ENCODE measurements around the gene NDUFA7. TPM values are rescaled to one million over a fixed set of nuclear protein-coding genes. Genes with fewer than 3 reads are reported as not detected.
"Not testable (repeated sequence)": the region's sequence is repeated elsewhere in the genome, so short reads cannot be mapped to it uniquely, and the experiment has no call there.

The NDUFA7 gene
- polyA plus RNA-seq, 1 donor from 2014 or later, result 37.3 TPM

- H3K9me2 ChIP-seq (ENCODE audit: insufficient read depth, low read length), result no peaks in the 10 kb centered on the region
- no peaks in the 10 kb centered on the region for H3F3A ChIP-seq (ENCODE audit: insufficient read depth, low read length, poor library complexity, severe bottlenecking)
- H3K4me2 ChIP-seq (ENCODE audit: low read length), result no peak overlapping the region
- no peaks in the 10 kb centered on the region for H4K20me1 ChIP-seq (ENCODE audit: insufficient read depth)
- no peaks in the 10 kb centered on the region for H3K79me2 ChIP-seq (replicated peaks; ENCODE audit: insufficient read depth, low read length)
- H3K9ac ChIP-seq (ENCODE audit: low read length), result no peak overlapping the region
- H3K36me3 ChIP-seq (ENCODE audit: insufficient read depth, low read length), result no peaks in the 10 kb centered on the region
- H3K27me3 ChIP-seq (ENCODE audit: insufficient read depth, low read depth, low read length), result no peaks in the 10 kb centered on the region
- TF ChIP-seq REST (IDR thresholded peaks at IDR 0.05; ENCODE audit: borderline replicate concordance) (no peak), SMC3 (conservative IDR thresholded peaks at IDR 0.05; ENCODE audit: poor library complexity) (no peak), TAF1 (IDR thresholded peaks at IDR 0.05; ENCODE audit: low read depth) (no peak), RAD21 (conservative IDR thresholded peaks at IDR 0.05) (no peak), EZH2 (IDR thresholded peaks at IDR 0.05; ENCODE audit: borderline replicate concordance, insufficient read depth, low read length, poor library complexity, severe bottlenecking) (no peak), POLR2AphosphoS5 (IDR thresholded peaks at IDR 0.05) (no peak), EP300 (conservative IDR thresholded peaks at IDR 0.05; ENCODE audit: poor library complexity, severe bottlenecking) (no peak), CTCF (IDR thresholded peaks at IDR 0.05; ENCODE audit: poor library complexity, severe bottlenecking) (no peak), MXI1 (conservative IDR thresholded peaks at IDR 0.05; ENCODE audit: poor library complexity, severe bottlenecking) (no peak)
- H3K27ac ChIP-seq (ENCODE audit: low read length), result no peak overlapping the region
- no peaks in the 10 kb centered on the region for H3K9me3 ChIP-seq (ENCODE audit: low read length)
- no peak overlapping the region for H3K4me3 ChIP-seq (ENCODE audit: low read length)
- H2AFZ ChIP-seq (ENCODE audit: low read depth, low read length), result no peak overlapping the region
Measured at GRCh38 chr19:8265872-8266271, 55.3 kb downstream of the NDUFA7 start.

- not testable (repeated sequence) for H3K27ac ChIP-seq (ENCODE audit: low read length); H3K4me3 ChIP-seq (ENCODE audit: low read length); H2AFZ ChIP-seq (ENCODE audit: low read depth, low read length); H4K20me1 ChIP-seq (ENCODE audit: insufficient read depth); H3K9me3 ChIP-seq (ENCODE audit: low read length); H3K9ac ChIP-seq (ENCODE audit: low read length); H3F3A ChIP-seq (ENCODE audit: insufficient read depth, low read length, poor library complexity, severe bottlenecking); H3K9me2 ChIP-seq (ENCODE audit: insufficient read depth, low read length); H3K27me3 ChIP-seq (ENCODE audit: insufficient read depth, low read depth, low read length); H3K4me2 ChIP-seq (ENCODE audit: low read length); H3K79me2 ChIP-seq (replicated peaks; ENCODE audit: insufficient read depth, low read length); H3K36me3 ChIP-seq (ENCODE audit: insufficient read depth, low read length)
Measured at GRCh38 chr19:8264248-8264647, 56.9 kb downstream of the NDUFA7 start.

- H3K9me2 ChIP-seq (ENCODE audit: insufficient read depth, low read length), result no peaks in the 10 kb centered on the region
- no peak overlapping the region for H2AFZ ChIP-seq (ENCODE audit: low read depth, low read length)
- no peaks in the 10 kb centered on the region for H3K36me3 ChIP-seq (ENCODE audit: insufficient read depth, low read length)
- no peak overlapping the region for H3K4me2 ChIP-seq (ENCODE audit: low read length)
- H3K27me3 ChIP-seq (ENCODE audit: insufficient read depth, low read depth, low read length), result no peaks in the 10 kb centered on the region
- H3K9ac ChIP-seq (ENCODE audit: low read length), result no peak overlapping the region
- no peaks in the 10 kb centered on the region for H3K79me2 ChIP-seq (replicated peaks; ENCODE audit: insufficient read depth, low read length)
- H3F3A ChIP-seq (ENCODE audit: insufficient read depth, low read length, poor library complexity, severe bottlenecking), result no peaks in the 10 kb centered on the region
- no peaks in the 10 kb centered on the region for H4K20me1 ChIP-seq (ENCODE audit: insufficient read depth)
- no peak overlapping the region for H3K4me3 ChIP-seq (ENCODE audit: low read length)
- no peaks in the 10 kb centered on the region for H3K9me3 ChIP-seq (ENCODE audit: low read length)
- H3K27ac ChIP-seq (ENCODE audit: low read length), result no peak overlapping the region
- no peak for TF ChIP-seq MXI1 (conservative IDR thresholded peaks at IDR 0.05; ENCODE audit: poor library complexity, severe bottlenecking)
- TF ChIP-seq EZH2 (IDR thresholded peaks at IDR 0.05; ENCODE audit: borderline replicate concordance, insufficient read depth, low read length, poor library complexity, severe bottlenecking), result no peak
- no peak for TF ChIP-seq SMC3 (conservative IDR thresholded peaks at IDR 0.05; ENCODE audit: poor library complexity)
- no peak for TF ChIP-seq POLR2AphosphoS5 (IDR thresholded peaks at IDR 0.05)
- no peak for TF ChIP-seq EP300 (conservative IDR thresholded peaks at IDR 0.05; ENCODE audit: poor library complexity, severe bottlenecking)
- TF ChIP-seq CTCF (IDR thresholded peaks at IDR 0.05; ENCODE audit: poor library complexity, severe bottlenecking), result no peak
- TF ChIP-seq RAD21 (conservative IDR thresholded peaks at IDR 0.05), result no peak
- TF ChIP-seq TAF1 (IDR thresholded peaks at IDR 0.05; ENCODE audit: low read depth), result no peak
- TF ChIP-seq REST (IDR thresholded peaks at IDR 0.05; ENCODE audit: borderline replicate concordance), result no peak
Measured at GRCh38 chr19:8262431-8262830, 58.7 kb downstream of the NDUFA7 start.
